NCI-H2227 (cell line): Measurements from ENCODE around the gene RBM28.
A peak's percentile ranks its signal among the peaks of the same experiment; 100 is the strongest.

Experiments used
- DNase-seq: peaks from one replicate; lab custom pipeline; 2025; ENCODE audit not compliant: unreplicated experiment; lab: John Stamatoyannopoulos, UW

Gene RBM28

DNA sequence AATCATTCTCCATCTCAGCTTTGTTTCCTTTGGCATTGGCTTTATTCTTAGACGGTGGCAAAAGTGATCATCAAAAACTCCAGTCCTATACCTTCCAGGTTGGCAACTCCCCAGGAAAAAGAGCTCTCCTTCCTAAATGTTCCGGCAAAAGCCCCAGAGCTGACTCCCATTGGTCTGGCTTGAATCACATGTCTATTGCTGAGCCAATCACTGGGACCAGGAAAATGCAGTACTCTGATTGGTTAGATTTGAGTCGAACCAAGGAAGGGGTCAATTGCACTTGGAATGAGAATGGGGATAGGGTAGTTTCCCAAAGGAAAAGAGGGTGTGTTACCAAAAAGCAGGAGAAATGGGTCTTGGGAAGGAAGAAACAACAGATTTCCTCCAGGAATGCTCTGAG is 80.3 kb downstream of the RBM28 start:
- DNase-seq: no peak

- no peak for DNase-seq
These were observed 81.3 kb downstream of the RBM28 start for GRCh38 chr7:128262273-128263028.

DNA sequence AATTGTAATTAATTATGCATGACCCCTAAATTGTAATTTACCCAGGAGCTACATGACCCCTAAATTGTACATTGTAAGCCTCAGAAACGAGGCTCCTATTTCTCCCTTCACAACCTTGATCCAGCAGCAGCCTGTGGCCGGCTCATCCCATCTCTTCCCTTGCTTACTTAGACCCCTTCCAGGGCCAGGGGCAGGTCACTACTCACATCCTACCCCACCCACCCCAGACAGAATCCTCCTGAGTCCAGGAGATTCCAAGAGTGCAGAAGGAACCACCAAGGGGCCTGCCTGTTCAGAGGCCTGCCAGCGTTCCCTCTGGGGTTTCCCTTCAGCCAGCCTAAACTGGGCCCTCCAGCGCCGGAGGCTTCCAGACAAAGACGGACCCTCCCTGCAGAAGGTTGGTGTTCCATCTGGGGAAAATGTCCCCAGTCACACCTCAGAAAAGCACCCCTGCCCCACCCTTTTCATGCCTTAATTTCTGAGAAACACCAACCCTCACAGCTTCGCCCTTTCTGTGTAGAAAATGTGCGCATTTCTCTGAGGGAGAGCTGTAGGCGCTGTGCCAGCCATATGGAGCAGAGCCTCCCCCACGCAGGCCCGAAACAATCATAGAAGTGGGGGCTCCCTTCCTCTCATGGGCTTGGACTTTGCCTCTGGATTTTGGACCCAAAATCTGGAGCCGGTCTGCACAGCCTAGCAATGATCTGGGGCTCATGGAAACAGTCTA is 83.5 kb downstream of the RBM28 start:
- DNase-seq: no peak

DNA sequence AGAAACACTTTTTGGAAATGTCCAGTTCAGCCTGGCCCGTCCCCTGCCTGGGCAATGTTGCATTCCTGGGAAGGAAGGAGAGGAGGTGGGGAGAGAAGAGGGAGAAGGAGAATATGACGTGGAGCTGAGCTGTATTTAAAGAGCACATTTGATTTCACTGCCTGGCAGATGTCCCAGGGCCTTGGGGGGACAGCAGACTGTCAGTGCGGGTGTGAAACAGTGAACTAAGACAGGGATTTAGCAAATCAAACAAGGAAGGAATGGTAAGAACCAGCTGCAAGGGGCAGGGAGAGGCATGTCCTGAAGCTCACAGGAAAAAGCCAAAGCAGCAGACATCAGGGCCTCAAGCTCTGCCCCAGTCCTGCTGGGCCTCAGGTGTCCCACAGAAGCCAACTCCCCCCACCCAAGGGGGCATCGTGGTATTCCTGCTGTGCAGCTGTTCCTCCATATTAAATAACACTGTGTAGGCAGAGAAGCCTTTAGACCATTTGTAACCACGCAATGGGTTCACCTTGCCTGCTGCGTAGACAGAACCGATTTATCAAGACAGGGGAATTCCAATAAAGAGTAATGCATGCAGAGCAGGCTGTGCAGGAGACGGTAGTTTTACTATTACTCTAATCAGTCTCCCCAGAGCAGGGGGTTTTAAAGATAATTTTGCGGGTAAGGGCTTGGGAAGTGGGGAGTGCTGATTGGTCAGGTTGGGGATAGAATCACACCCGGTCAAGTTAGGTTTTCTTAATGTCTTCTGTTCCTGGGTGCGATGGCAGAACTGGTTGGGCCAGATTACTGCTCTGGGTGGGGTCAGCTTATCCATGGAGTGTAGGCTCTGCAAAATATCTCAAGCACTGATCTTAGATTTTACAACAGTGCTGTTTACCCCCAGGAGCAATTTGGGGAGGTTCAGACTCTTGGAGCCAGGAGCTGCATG is 84.3 kb downstream of the RBM28 start:
- no peak for DNase-seq

DNA sequence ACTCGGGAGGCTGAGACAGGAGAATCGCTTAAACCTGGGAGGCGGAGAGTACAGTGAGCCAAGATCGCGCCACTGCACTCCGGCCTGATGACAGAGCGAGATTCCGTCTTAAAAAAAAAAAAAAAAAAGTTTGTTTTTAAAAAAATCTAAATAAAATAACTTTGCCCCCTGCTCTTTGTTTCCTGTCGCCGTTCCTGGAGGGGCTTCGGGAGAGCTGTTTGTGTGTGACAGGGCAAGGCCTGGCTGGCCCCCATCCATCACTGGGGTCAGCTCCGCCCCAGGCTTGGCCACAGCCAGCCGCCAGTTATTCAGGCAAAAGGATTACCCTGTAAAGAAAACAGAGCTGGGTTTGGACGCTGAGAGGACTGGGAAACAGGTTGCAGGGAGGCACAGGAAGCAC is 86.2 kb downstream of the RBM28 start:
- DNase-seq: no peak

- no peak for DNase-seq
These were observed 88.4 kb downstream of the RBM28 start for GRCh38 chr7:128255271-128255670.

DNA sequence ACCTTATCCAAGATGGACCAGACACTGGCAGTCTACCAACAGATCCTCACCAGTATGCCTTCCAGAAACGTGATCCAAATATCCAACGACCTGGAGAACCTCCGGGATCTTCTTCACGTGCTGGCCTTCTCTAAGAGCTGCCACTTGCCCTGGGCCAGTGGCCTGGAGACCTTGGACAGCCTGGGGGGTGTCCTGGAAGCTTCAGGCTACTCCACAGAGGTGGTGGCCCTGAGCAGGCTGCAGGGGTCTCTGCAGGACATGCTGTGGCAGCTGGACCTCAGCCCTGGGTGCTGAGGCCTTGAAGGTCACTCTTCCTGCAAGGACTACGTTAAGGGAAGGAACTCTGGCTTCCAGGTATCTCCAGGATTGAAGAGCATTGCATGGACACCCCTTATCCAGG is 89.2 kb downstream of the RBM28 start:
- no peak for DNase-seq

GRCh38 chr7:128253701-128254100 is 90.0 kb downstream of the RBM28 start:
- DNase-seq: no peak

GRCh38 chr7:128251337-128251736 is 92.4 kb downstream of the RBM28 start:
- DNase-seq: peak; percentile 34
